CD4-positive, alpha-beta T cell treated with Interleukin-6 for 4 hours (primary cell): ENCODE measurements around the gene MRPL24.

Experiments used
- DNase-seq: peaks from one replicate; pipeline ENCODE4 v3.0.0-alpha.2; 2020; ENCODE audit warnings: mixed read lengths

Gene MRPL24

GRCh38 chr1:156708218-156708661 is 32.6 kb downstream of the MRPL24 start:
- DNase-seq: no peak

GRCh38 chr1:156707417-156708217 is 33.3 kb downstream of the MRPL24 start:
- peak; percentile 23 for DNase-seq

GRCh38 chr1:156706657-156707416 is 34.1 kb downstream of the MRPL24 start:
- DNase-seq: peak; percentile 46

- DNase-seq: peak; percentile 78
These were observed 34.8 kb downstream of the MRPL24 start for GRCh38 chr1:156705918-156706656.

GRCh38 chr1:156705321-156705917 is 35.5 kb downstream of the MRPL24 start, which contains the start of gene CRABP2:
CRABP2 (minus strand) TSS chr1:156705583; CDS start chr1:156705446, 137 bp downstream.
- peak; percentile 43 for DNase-seq

- peak; percentile 55 for DNase-seq
These were observed 36.0 kb downstream of the MRPL24 start for GRCh38 chr1:156704930-156705320.

GRCh38 chr1:156704166-156704711 is 36.6 kb downstream of the MRPL24 start:
- no peak for DNase-seq

- DNase-seq: no peak
These were observed 37.1 kb downstream of the MRPL24 start for GRCh38 chr1:156703741-156704140.

- no peak for DNase-seq
These were observed 37.6 kb downstream of the MRPL24 start for GRCh38 chr1:156703336-156703735.

GRCh38 chr1:156700736-156701531 is 40.0 kb downstream of the MRPL24 start:
- no peak for DNase-seq

- no peak for DNase-seq
These were observed 41.9 kb downstream of the MRPL24 start for GRCh38 chr1:156698995-156699394.

GRCh38 chr1:156697481-156697880 is 43.4 kb downstream of the MRPL24 start:
- DNase-seq: no peak

- no peak for DNase-seq
These were observed 44.1 kb downstream of the MRPL24 start for GRCh38 chr1:156696755-156697154.

GRCh38 chr1:156694690-156694962 is 46.3 kb downstream of the MRPL24 start:
- DNase-seq: no peak

- DNase-seq: no peak
These were observed 46.8 kb downstream of the MRPL24 start for GRCh38 chr1:156693848-156694689.

- no peak for DNase-seq
These were observed 47.7 kb downstream of the MRPL24 start for GRCh38 chr1:156692925-156693847.

- no peak for DNase-seq
These were observed 48.4 kb downstream of the MRPL24 start for GRCh38 chr1:156692441-156692924.

GRCh38 chr1:156691665-156692440 is 49.0 kb downstream of the MRPL24 start:
- DNase-seq: no peak

GRCh38 chr1:156691191-156691590 is 49.7 kb downstream of the MRPL24 start:
- DNase-seq: no peak
